HG02884 (cell line): ENCODE measurements around the gene SLC6A18.

ENCODE experiments used
- ATAC-seq: cut with Tn5 transposase; IDR thresholded peaks from one replicate; pipeline ENCODE4 v1.9.1; 2021; ENCODE audit warnings: mild to moderate bottlenecking, moderate library complexity; ENCODE audit not compliant: unreplicated experiment

The SLC6A18 gene

GRCh38 chr5:1214163-1214935 is 10.8 kb upstream of the SLC6A18 start:
- ATAC-seq: no peak

GRCh38 chr5:1214936-1215220 is 10.3 kb upstream of the SLC6A18 start:
- no peak for ATAC-seq

GRCh38 chr5:1215320-1216096 is 9.7 kb upstream of the SLC6A18 start:
- no peak for ATAC-seq

- no peak for ATAC-seq
These were observed 8.8 kb upstream of the SLC6A18 start for GRCh38 chr5:1216211-1216917.

GRCh38 chr5:1216918-1217295 is 8.3 kb upstream of the SLC6A18 start:
- no peak for ATAC-seq

- no peak for ATAC-seq
These were observed 7.5 kb upstream of the SLC6A18 start for GRCh38 chr5:1217596-1218206.

GRCh38 chr5:1218351-1219080 is 6.7 kb upstream of the SLC6A18 start:
- ATAC-seq: no peak

GRCh38 chr5:1219098-1219767 is 5.9 kb upstream of the SLC6A18 start:
- ATAC-seq: no peak

GRCh38 chr5:1219768-1220100 is 5.4 kb upstream of the SLC6A18 start:
- no peak for ATAC-seq

GRCh38 chr5:1220351-1220750 is 4.8 kb upstream of the SLC6A18 start:
- no peak for ATAC-seq

GRCh38 chr5:1220831-1221230 is 4.3 kb upstream of the SLC6A18 start:
- ATAC-seq: no peak

GRCh38 chr5:1221721-1222120 is 3.5 kb upstream of the SLC6A18 start:
- ATAC-seq: no peak

- no peak for ATAC-seq
These were observed 3.0 kb upstream of the SLC6A18 start for GRCh38 chr5:1222147-1222546.

GRCh38 chr5:1222621-1223277 is 2.4 kb upstream of the SLC6A18 start:
- ATAC-seq: no peak

GRCh38 chr5:1223278-1223670 is 1.9 kb upstream of the SLC6A18 start:
- no peak for ATAC-seq

- ATAC-seq: no peak
These were observed 550 bp upstream of the SLC6A18 start for GRCh38 chr5:1224631-1225030.

- ATAC-seq: no peak
These were observed 1.1 kb downstream of the SLC6A18 start for GRCh38 chr5:1226231-1226630.

- no peak for ATAC-seq
These were observed 1.8 kb downstream of the SLC6A18 start for GRCh38 chr5:1226839-1227581.

- no peak for ATAC-seq
These were observed 2.5 kb downstream of the SLC6A18 start for GRCh38 chr5:1227667-1228066.
